GM19455 (cell line): ENCODE results near the gene DDC.
"Not testable (repeated sequence)": the region's sequence is repeated elsewhere in the genome, so short reads cannot be mapped to it uniquely, and the experiment has no call there.

ENCODE experiments used
- ATAC-seq: cut with Tn5 transposase; IDR thresholded peaks from one replicate; pipeline ENCODE4 v1.9.1; 2021; ENCODE audit not compliant: unreplicated experiment

DDC gene

GRCh38 chr7:50461695-50462094 lies 103.5 kb downstream of the DDC start:
- no peak for ATAC-seq

GRCh38 chr7:50459183-50459582 lies 106.0 kb downstream of the DDC start:
- not testable (repeated sequence) for ATAC-seq

GRCh38 chr7:50458651-50459050 lies 106.6 kb downstream of the DDC start:
- ATAC-seq = not testable (repeated sequence)

- ATAC-seq = no peak
These were observed 108.7 kb downstream of the DDC start for GRCh38 chr7:50456371-50457123.

GRCh38 chr7:50455658-50456057 lies 109.5 kb downstream of the DDC start:
- ATAC-seq = no peak

- ATAC-seq = no peak
These were observed 110.2 kb downstream of the DDC start for GRCh38 chr7:50454968-50455367.

- ATAC-seq = peak; percentile 5
These were observed 114.6 kb downstream of the DDC start for GRCh38 chr7:50450590-50451032.

- peak; percentile 87 for ATAC-seq
These were observed 115.2 kb downstream of the DDC start, which contains the start of gene FIGNL1 for GRCh38 chr7:50449881-50450589. FIGNL1 (minus strand) TSS chr7:50450350; CDS start chr7:50447287, 3,063 bp downstream.

GRCh38 chr7:50449501-50449880 lies 115.7 kb downstream of the DDC start:
- ATAC-seq = no peak

GRCh38 chr7:50448823-50449222 lies 116.4 kb downstream of the DDC start:
- no peak for ATAC-seq

GRCh38 chr7:50446542-50446960 lies 118.7 kb downstream of the DDC start:
- peak; percentile 26 for ATAC-seq

GRCh38 chr7:50436133-50436806 lies 128.9 kb downstream of the DDC start:
- no peak for ATAC-seq

- ATAC-seq = no peak
These were observed 133.4 kb downstream of the DDC start for GRCh38 chr7:50431722-50432305.

GRCh38 chr7:50431316-50431715 lies 133.9 kb downstream of the DDC start:
- no peak for ATAC-seq

- no peak for ATAC-seq
These were observed 136.3 kb downstream of the DDC start for GRCh38 chr7:50428911-50429310.

- no peak for ATAC-seq
These were observed 137.7 kb downstream of the DDC start for GRCh38 chr7:50427518-50427917.

GRCh38 chr7:50426280-50427045 lies 138.7 kb downstream of the DDC start:
- no peak for ATAC-seq

GRCh38 chr7:50425318-50425717 lies 139.9 kb downstream of the DDC start:
- ATAC-seq = no peak

- ATAC-seq = no peak
These were observed 141.3 kb downstream of the DDC start for GRCh38 chr7:50423860-50424259.

GRCh38 chr7:50422858-50423257 lies 142.3 kb downstream of the DDC start:
- no peak for ATAC-seq

- ATAC-seq = no peak
These were observed 144.2 kb downstream of the DDC start for GRCh38 chr7:50421043-50421442.
